Sigmoid colon (tissue), 4 donors: ENCODE data around the gene MRPL14.

ENCODE experiments used
- CTCF ChIP-seq, 4 experiments: fragments of 450-650 bp in 3 of 4; fragments of 200-600 bp in 1 of 4; IDR thresholded peaks; one replicate each; pipeline ENCODE4 v1.5.1; 2016 to 2019; ENCODE audit warnings: antibody characterized with exemption in 4 of 4, mild to moderate bottlenecking in 3 of 4, moderate library complexity in 2 of 4
- EP300 ChIP-seq, 4 donors: sonication (generic); formaldehyde crosslinking; IDR thresholded peaks; one replicate each; pipeline ENCODE4 v1.6.1; 2017; ENCODE audit warnings: antibody characterized with exemption in 4 of 4
- POLR2A ChIP-seq, 2 donors: fragments of 450-650 bp; IDR thresholded peaks; one replicate each; pipeline ENCODE4 v1.6.1; 2016; ENCODE audit warnings: antibody characterized with exemption in 2 of 2, mild to moderate bottlenecking in 2 of 2, moderate library complexity in 2 of 2
- POLR2AphosphoS5 ChIP-seq, 4 donors: sonication (generic); formaldehyde crosslinking; IDR thresholded peaks; one replicate each; pipeline ENCODE4 v1.6.1; 2017; ENCODE audit warnings: antibody characterized with exemption in 4 of 4

GRCh38 chr6:44169154-44169553, 41.9 kb upstream of the MRPL14 start:
- no peak for TF ChIP-seq CTCF (IDR thresholded peaks at IDR 0.05)
- no peak for TF ChIP-seq EP300 (IDR thresholded peaks at IDR 0.05)
- TF ChIP-seq POLR2AphosphoS5 (IDR thresholded peaks at IDR 0.05) = no peak
- TF ChIP-seq POLR2A (IDR thresholded peaks at IDR 0.05) = no peak
